Mesenteric fat pad (tissue), 1 donor: ENCODE data around the gene MAPK8IP1. TPM values are rescaled to one million over a fixed set of nuclear protein-coding genes. Genes with fewer than 3 reads are reported as not detected.

Experiments used
- DNase-seq: peaks from one replicate; pipeline ENCODE4 v3.0.0-alpha.2; 2020; ENCODE audit warnings: low spot score
- total RNA-seq: library from RNA; stranded (reverse); fragmentation: NEBNext Ultra II Directional; extraction: Animal tissue kit (Norgen Biotek cat#: 25700); gene quantifications from one replicate; pipeline ENCODE4 v1.2.1, GENCODE V29; 2021
- donor health status: DM: yes; HTN: yes; CAD: no.

MAPK8IP1 gene
- total RNA-seq, 1 donor from 2014 or later, result 4.2 TPM

DNA sequence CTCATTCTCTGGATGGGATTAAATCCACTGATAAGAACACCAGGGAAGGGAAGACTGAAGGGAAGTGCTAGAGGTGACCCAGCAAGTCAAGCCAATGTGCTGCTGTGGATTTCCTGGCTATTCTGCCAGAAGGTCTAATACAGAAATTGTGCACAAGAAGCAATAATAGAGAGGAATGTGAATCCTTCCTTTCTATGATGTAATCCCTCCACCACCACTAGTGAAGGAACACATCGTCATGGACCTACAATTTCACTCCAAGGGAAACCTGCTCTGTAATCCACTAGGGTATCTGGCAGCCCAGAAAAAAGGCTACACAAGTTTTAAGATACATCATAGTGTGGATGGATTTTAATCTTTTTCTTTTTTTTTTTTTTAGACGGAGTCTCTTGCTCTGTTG lies 54.4 kb downstream of the MAPK8IP1 start:
- no peak for DNase-seq

GRCh38 chr11:45941285-45941684 lies 55.8 kb downstream of the MAPK8IP1 start:
- DNase-seq, result no peak

DNA sequence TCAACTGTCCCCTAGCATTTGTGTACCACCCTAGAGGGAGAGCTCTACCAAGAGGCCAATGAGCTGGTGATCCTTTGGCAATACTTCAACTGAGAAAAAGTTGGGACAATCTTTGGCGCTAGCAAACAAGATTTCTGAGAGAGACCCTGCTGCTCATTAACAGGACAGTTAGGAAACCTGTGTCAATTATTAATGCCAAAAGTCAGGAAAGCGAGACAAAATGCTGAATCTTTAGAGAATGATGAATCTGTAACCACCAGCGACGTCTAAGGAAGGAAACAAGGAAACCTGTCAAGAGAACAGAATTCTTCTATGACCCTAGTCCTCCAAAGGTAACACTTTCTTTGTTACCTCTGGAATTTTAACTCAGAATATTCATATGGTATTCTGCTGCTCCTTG lies 56.9 kb downstream of the MAPK8IP1 start:
- no peak for DNase-seq

DNA sequence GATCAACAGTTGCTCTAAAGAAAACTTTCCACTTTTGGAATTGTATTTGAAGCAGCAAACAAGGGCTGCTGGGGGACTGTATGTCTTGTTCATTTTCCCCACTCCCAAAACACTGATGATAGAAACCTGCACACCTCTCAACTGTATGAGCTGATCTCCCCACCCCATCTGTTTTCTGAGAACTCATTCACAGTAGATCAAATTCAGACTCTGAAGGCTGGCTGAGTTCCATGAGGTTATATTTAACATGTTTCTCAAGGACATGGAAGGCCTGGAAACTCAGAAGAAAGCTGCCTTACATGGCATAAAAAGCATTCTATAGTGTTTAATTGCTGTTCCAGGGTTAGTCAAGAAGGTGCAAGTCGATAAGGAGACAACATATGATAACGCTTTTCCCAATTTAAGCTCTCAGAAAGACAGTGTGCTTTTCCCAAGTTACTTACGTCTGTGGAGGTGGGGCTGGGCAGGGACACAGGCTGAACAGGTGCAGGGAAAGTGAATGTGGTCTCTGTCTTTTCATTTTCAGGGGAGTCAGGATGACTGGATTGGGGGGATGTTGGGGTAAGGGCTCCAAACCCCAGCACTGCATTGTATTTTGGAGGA lies 60.0 kb downstream of the MAPK8IP1 start:
- no peak for DNase-seq

DNA sequence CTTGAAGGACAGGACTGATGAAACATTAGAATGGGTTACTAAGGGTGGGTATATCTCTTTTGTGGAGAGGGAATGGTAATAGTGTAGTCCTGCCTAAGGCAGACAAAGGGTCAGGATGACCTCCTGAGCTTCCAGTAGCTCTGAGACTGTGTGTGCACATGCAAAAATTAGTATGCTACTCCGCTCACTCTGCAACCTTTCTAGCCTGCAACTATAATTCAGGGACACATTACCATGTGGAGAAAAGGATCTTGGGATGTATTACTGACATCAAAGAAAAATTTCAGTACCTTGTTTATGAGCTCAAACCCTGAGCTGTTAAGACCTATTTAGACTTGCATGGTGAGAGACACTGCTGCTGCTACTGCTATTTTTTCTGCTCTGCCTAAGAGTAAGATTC lies 62.4 kb downstream of the MAPK8IP1 start:
- DNase-seq, result no peak

DNA sequence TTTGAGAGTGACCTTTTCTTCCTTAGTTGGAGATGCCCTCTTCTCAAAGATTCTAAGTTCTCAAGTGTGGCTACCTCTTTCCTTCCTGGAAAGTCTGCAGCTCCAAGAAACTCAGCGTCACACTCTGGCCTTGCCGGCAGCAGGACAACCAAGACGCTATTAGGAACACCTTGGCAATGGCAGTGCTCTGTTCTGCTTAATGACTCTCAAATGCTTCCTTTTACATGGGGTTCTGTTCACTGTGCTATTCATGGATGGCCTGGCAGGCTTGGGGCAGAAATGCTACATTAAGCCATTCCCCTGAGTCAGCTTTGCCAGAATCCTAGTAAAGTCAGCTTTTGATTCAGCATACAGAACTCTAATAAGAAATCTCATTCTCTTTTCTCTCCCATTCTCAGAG lies 62.9 kb downstream of the MAPK8IP1 start:
- no peak for DNase-seq

- DNase-seq, result no peak
Observed at GRCh38 chr11:45949992-45950407, 64.5 kb downstream of the MAPK8IP1 start.

Other genes with a start within 250 kb of the MAPK8IP1 start
- gene CHST1, start 220.0 kb upstream of the MAPK8IP1 start, total RNA-seq, result 3.2 TPM
- 81.0 TPM for gene SLC35C1, start 80.5 kb upstream of the MAPK8IP1 start, total RNA-seq
- 69.9 TPM for gene CRY2, start 38.2 kb upstream of the MAPK8IP1 start, total RNA-seq
- 1.4 TPM for gene FREY1, start 21.6 kb downstream of the MAPK8IP1 start, total RNA-seq
- gene PEX16, start 32.2 kb downstream of the MAPK8IP1 start, total RNA-seq, result 21.5 TPM
- gene LARGE2, start 37.0 kb downstream of the MAPK8IP1 start, total RNA-seq, result not detected
- 44.8 TPM for gene PHF21A, start 235.8 kb downstream of the MAPK8IP1 start, total RNA-seq